Cortex of kidney (tissue), 1 donor: ENCODE data around the gene C11orf91.
"Not testable (repeated sequence)": the region's sequence is repeated elsewhere in the genome, so short reads cannot be mapped to it uniquely, and the experiment has no call there.

Source experiments
- DNase-seq: peaks from one replicate; lab custom pipeline; 2025; lab: John Stamatoyannopoulos, UW

Gene C11orf91

GRCh38 chr11:33721984-33722383 is 21.4 kb upstream of the C11orf91 start:
- no peak for DNase-seq

- no peak for DNase-seq
These were observed 20.8 kb upstream of the C11orf91 start for GRCh38 chr11:33721426-33721825.

- no peak for DNase-seq
These were observed 19.0 kb upstream of the C11orf91 start for GRCh38 chr11:33719587-33719986.

- DNase-seq = no peak
These were observed 17.8 kb upstream of the C11orf91 start for GRCh38 chr11:33718440-33718839.

- DNase-seq = no peak
These were observed 15.6 kb upstream of the C11orf91 start for GRCh38 chr11:33716243-33716642.

- DNase-seq = no peak
These were observed 13.3 kb upstream of the C11orf91 start for GRCh38 chr11:33713856-33714398.

GRCh38 chr11:33713151-33713855 is 12.7 kb upstream of the C11orf91 start:
- no peak for DNase-seq

GRCh38 chr11:33712436-33712835 is 11.8 kb upstream of the C11orf91 start:
- DNase-seq = no peak

- DNase-seq = no peak
These were observed 8.8 kb upstream of the C11orf91 start for GRCh38 chr11:33709466-33709865.

GRCh38 chr11:33708985-33709384 is 8.4 kb upstream of the C11orf91 start:
- DNase-seq = no peak

GRCh38 chr11:33707831-33708230 is 7.2 kb upstream of the C11orf91 start:
- not testable (repeated sequence) for DNase-seq

GRCh38 chr11:33706966-33707365 is 6.3 kb upstream of the C11orf91 start:
- DNase-seq = no peak

- no peak for DNase-seq
These were observed 5.9 kb upstream of the C11orf91 start for GRCh38 chr11:33706546-33706945.

- DNase-seq = no peak
These were observed 3.8 kb upstream of the C11orf91 start for GRCh38 chr11:33704240-33705002.

GRCh38 chr11:33703788-33704187 is 3.2 kb upstream of the C11orf91 start:
- no peak for DNase-seq

- no peak for DNase-seq
These were observed 2.6 kb upstream of the C11orf91 start for GRCh38 chr11:33703234-33703633.

GRCh38 chr11:33701302-33702230 is 940 bp upstream of the C11orf91 start:
- DNase-seq = no peak

GRCh38 chr11:33700063-33700501 is 544 bp downstream of the C11orf91 start:
- DNase-seq = no peak

- DNase-seq = no peak
These were observed 1.0 kb downstream of the C11orf91 start for GRCh38 chr11:33699515-33700062.

- DNase-seq = no peak
These were observed 1.7 kb downstream of the C11orf91 start for GRCh38 chr11:33698921-33699320.

- DNase-seq = no peak
These were observed 2.6 kb downstream of the C11orf91 start for GRCh38 chr11:33697997-33698396.
